ENCODE results near the gene DENND6B.

The DENND6B gene

DNA sequence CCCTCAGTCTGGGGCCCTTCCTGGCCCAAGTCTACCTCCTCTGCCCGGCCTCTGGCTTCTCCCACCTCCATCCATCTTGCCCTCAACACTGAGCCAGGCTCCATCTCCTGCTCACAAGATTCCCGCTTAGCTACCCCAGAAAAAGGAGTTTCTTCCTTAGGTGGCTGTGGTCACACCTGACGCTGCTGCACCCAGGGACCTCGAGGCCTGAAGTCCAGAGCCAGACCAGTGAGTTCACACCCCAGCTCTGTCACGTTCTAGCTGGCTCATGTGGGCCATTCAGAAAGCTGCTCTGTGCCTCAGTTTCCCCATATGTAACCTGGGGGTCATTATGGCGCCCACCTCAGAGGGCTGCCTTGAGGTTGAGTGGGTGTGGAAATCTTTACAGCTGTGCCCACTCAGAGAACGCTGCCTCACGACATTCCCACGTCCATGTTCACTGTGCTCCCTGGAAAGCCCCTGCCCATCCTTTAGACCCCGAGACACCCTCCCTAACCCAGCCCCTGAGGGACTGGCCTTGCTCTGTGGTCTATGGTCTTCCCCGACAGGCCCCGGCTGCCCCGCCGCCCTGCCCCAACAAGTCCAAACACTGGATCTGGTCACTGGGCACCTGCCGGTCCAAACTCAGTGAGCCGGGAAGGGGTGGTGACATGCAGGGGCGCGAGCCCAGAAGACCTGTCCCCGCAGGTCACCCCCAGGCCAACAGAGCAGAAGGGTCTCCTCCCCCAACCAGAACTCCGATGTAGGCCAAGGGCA is 29.1 kb downstream of the DENND6B start:
- no peak for DNase-seq
- Mint-ChIP-seq H3K27ac (no peak overlapping the region), H3K36me3 (ENCODE audit: low read depth) (no peaks in the 10 kb centered on the region), H3K9me3 (no peaks in the 10 kb centered on the region), H3K4me1 (peaks cover 7% of the 10 kb centered on the region), H3K27me3 (peaks cover 3% of the 10 kb centered on the region), H3K4me3 (no peak overlapping the region)
- ATAC-seq: no peak

DNA sequence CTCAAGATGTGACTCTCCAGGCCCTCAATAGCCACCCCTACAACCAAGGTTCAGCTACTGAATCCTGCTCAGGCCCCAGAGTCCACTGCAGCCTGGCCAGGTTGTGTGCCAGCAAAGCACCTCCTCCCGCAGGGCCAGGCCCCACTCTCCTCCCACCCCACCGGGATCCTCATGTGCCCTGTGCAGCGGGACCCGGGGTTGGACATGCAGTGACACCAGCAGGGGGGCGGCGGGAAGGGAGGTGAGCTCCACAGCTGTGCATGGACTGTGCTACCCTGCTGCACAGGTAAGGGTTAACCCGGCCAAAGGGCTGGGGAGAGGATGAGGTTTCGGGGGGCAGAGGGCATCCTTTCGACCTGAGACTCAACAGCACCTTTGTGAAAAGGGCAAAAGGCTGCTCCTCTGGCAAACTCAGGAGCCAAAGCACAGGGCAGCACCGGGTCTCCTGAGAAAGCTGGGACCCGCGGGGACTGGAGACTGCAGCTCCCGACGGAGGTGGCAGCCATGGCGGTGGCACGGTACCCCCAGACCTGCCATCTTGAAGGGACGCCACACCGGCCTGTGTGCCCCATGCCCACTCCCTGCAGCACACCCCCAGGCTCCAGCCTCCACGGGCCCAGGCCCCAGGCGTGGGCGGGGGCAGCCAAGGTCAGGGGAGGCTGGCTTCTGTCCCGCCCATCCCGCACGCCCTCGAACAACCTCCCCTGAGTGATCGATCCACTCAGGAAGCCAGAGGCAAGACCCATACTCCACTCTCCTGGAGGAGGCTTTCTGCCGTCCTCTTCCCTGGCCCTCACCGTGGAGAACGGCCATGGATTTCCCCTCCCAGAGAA is 29.9 kb downstream of the DENND6B start:
- Mint-ChIP-seq H3K27ac (no peak overlapping the region), H3K9me3 (no peaks in the 10 kb centered on the region), H3K4me3 (no peak overlapping the region), H3K27me3 (peaks cover 6% of the 10 kb centered on the region), H3K36me3 (ENCODE audit: low read depth) (no peaks in the 10 kb centered on the region), H3K4me1 (peaks cover 14% of the 10 kb centered on the region)
- ATAC-seq (no peak), DNase-seq (no peak)

DNA sequence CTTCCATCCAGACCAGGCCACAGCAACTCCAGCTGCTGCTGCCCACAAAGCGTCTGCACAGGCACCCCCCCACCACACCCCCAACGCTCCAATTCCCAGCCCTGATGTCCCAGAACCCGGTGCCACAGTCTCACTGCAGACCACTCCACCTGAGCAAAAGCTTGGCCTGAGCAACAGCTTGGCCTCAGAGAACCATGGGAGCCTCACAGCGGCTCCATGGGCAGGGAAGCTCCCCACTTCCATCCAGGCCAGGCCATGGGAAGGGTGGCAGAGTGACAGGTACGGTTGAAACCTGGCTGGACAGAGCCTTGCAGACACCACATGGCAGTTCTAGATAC is 32.5 kb downstream of the DENND6B start:
- peaks cover 14% of the 10 kb centered on the region for H3K4me1 Mint-ChIP-seq
- H3K27me3 Mint-ChIP-seq: peaks cover 6% of the 10 kb centered on the region
- H3K9me3 Mint-ChIP-seq: no peaks in the 10 kb centered on the region
- ATAC-seq (no peak), DNase-seq (no peak)
- no peak overlapping the region for H3K27ac Mint-ChIP-seq
- peak overlapping the region; percentile 42 for H3K4me3 Mint-ChIP-seq
- no peaks in the 10 kb centered on the region for H3K36me3 Mint-ChIP-seq (ENCODE audit: low read depth)

- peaks cover 6% of the 10 kb centered on the region for H3K27me3 Mint-ChIP-seq
- no peaks in the 10 kb centered on the region for H3K9me3 Mint-ChIP-seq
- H3K36me3 Mint-ChIP-seq (ENCODE audit: low read depth): no peaks in the 10 kb centered on the region
- H3K4me3 Mint-ChIP-seq: peak overlapping the region; percentile 42
- ATAC-seq (peak; percentile 37), DNase-seq (peak; percentile 46)
- H3K4me1 Mint-ChIP-seq: peaks cover 14% of the 10 kb centered on the region
- H3K27ac Mint-ChIP-seq: no peak overlapping the region
These were observed 33.1 kb downstream of the DENND6B start for GRCh38 chr22:50293441-50294318.

DNA sequence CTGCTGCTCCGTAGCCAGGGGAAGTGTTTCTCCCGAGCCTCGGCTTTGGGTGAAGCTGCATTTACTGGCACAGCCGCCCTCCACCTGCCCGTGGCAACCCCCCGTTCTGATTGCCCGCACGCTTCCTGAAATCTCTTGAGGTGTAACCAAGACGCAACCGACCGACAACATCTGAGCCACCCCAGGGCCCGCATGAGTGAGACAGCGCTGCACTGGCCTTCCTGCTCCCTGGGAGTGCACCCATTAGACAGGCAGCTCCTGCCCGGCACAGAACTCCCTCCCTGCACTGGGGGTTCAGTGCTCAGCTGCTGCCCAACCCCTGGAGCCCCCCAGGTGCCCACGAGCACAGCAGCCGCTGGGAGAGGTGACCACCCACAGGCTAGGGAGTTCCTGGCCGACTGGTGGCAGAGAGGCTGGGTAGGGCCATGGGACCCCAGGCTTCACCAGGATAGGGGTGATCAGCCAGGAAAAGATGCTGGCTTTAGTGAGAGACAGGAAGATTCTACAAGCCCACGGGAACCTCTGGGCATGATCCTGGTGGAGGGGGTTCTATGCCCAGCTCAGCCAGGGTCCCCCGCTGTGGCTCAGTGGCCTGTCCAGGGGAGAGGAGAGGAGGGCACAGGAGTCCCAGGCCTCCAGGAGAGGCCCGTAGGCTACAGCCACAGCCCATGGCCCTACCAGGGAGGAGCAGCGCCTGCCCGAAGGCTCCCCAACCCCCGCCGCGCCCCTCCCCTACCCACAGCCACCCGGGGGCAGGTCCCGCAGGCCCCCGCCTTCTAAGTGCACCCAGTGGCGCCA is 34.0 kb downstream of the DENND6B start:
- Mint-ChIP-seq H3K4me3 (peak overlapping the region; percentile 70), H3K4me1 (peaks cover 14% of the 10 kb centered on the region), H3K27ac (peak overlapping the region; percentile 15), H3K36me3 (ENCODE audit: low read depth) (no peaks in the 10 kb centered on the region), H3K27me3 (peaks cover 6% of the 10 kb centered on the region), H3K9me3 (no peaks in the 10 kb centered on the region)
- DNase-seq (peak; percentile 42), ATAC-seq (peak; percentile 36)

DNA sequence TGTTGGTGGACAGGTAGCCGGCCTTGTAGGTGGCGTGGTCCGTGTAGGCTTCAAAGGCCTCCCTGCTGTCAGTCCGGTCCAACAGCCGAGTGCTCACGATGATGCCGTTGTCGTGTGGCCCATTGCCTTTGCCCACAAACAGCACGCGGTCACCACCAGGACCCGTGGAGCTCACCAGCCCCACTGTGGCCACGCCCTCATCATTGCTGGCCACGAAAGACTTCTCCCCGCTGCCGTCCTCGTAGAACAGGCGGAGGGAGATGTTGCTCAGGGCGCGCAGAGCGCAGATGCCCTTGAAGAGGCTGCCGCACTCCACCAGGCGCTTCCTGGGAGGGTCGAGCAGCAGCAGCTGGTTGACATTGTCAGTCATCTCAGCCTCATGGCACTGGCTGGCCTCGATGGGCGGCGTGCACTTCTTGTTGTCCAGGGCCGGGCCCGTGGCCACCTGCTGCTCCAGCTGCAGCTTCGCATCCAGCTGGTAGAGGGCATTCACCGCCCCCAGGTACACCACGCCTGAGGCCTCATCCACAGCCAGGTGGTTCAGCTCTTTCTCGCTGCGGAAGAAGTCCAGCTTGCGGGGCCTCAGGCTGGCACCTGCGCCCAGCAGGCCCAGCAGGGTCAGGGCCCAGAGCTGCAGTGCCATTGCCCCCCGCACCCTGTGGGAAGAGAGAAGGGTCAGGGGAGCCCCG is 36.7 kb downstream of the DENND6B start:
- no peaks in the 10 kb centered on the region for H3K9me3 Mint-ChIP-seq
- ATAC-seq (no peak), DNase-seq (no peak)
- peaks cover 14% of the 10 kb centered on the region for H3K4me1 Mint-ChIP-seq
- H3K27ac Mint-ChIP-seq: no peak overlapping the region
- no peak overlapping the region for H3K4me3 Mint-ChIP-seq
- no peaks in the 10 kb centered on the region for H3K36me3 Mint-ChIP-seq (ENCODE audit: low read depth)
- H3K27me3 Mint-ChIP-seq: peaks cover 6% of the 10 kb centered on the region

DNA sequence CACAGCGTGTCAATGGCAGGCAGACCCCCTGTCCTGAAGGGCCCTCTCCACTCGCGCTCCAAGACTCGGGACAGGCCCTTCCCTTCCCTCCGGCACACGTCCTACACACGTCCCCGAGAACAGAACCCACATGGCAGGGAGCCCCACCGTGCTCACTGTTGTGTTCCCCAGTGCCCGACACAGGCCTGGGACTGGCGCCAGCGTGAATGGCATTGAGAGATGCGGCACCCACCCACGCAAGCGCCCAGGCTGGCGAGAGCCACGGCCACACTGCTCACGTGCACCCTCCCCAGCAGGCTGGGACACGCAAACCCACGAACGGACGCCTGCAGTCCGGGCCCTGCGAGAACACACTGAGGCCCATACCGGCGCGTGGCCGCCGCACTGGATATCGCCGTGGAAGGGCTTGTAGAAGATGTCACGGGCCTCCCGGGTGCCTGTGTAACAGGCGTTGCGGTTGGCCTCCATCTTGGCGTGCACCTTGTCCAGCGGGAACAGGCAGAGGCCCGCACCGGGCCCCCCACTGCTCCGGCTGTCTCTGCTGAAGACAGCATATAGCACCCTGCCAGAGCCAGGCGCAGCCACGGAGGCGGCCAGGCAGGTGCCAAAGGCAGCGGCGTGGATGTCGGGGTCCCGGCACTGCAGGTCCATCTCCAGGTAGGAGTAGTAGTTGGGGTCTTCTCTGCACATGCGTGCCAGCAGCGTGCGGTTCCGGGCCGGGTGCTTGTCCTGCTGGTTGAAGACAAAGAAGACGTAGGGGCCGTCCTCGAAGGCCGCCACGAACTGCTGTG is 37.5 kb downstream of the DENND6B start:
- ATAC-seq (no peak), DNase-seq (no peak)
- Mint-ChIP-seq H3K4me3 (no peak overlapping the region), H3K27me3 (peaks cover 6% of the 10 kb centered on the region), H3K9me3 (no peaks in the 10 kb centered on the region), H3K27ac (no peak overlapping the region), H3K36me3 (ENCODE audit: low read depth) (no peaks in the 10 kb centered on the region), H3K4me1 (peaks cover 14% of the 10 kb centered on the region)

GRCh38 chr22:50287731-50288130 is 39.1 kb downstream of the DENND6B start:
- DNase-seq (no peak), ATAC-seq (no peak)
- Mint-ChIP-seq H3K4me3 (no peak overlapping the region), H3K4me1 (peaks cover 10% of the 10 kb centered on the region), H3K27ac (no peak overlapping the region), H3K27me3 (peaks cover 3% of the 10 kb centered on the region), H3K36me3 (ENCODE audit: low read depth) (no peaks in the 10 kb centered on the region), H3K9me3 (no peaks in the 10 kb centered on the region)

DNA sequence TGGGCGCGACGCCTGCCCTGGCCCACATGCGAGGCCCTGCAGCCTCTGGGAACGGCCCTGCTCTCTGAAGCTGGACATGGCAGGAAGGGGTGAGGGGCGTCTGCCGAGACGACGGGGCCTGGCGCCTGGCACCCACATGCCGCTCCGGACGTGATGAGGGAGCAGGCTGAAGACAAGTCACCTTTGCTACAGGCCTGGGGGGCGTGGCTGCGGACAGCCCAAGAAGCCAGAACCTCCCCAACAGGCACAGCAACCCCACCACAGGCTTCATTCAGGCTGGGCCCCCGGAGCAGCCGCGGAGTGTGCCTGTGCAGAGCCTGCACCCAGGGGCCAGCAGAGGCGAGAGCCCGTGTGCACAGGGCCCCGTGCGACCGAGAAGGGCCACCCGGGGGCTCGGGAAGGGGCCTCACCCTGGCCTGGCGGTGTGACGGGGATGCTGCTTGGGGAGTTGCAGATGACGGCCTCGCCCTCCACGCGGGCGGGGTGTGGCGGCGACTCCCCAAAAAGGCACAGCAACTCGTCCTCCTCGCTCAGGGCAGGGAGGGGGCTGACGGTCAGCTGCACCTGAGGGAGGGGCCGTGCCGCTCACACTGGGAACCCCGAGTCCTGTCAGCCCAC is 40.0 kb downstream of the DENND6B start:
- Mint-ChIP-seq H3K4me3 (no peak overlapping the region), H3K27me3 (no peaks in the 10 kb centered on the region), H3K36me3 (ENCODE audit: low read depth) (no peaks in the 10 kb centered on the region), H3K4me1 (peaks cover 1% of the 10 kb centered on the region), H3K9me3 (no peaks in the 10 kb centered on the region), H3K27ac (no peak overlapping the region)
- no peak for ATAC-seq
- DNase-seq: no peak

- H3K4me1 Mint-ChIP-seq: no peaks in the 10 kb centered on the region
- no peak overlapping the region for H3K27ac Mint-ChIP-seq
- ATAC-seq: no peak
- no peaks in the 10 kb centered on the region for H3K27me3 Mint-ChIP-seq
- H3K9me3 Mint-ChIP-seq: no peaks in the 10 kb centered on the region
- H3K4me3 Mint-ChIP-seq: no peak overlapping the region
- DNase-seq: no peak
- no peaks in the 10 kb centered on the region for H3K36me3 Mint-ChIP-seq (ENCODE audit: low read depth)
These were observed 40.5 kb downstream of the DENND6B start for GRCh38 chr22:50286275-50286674.

DNA sequence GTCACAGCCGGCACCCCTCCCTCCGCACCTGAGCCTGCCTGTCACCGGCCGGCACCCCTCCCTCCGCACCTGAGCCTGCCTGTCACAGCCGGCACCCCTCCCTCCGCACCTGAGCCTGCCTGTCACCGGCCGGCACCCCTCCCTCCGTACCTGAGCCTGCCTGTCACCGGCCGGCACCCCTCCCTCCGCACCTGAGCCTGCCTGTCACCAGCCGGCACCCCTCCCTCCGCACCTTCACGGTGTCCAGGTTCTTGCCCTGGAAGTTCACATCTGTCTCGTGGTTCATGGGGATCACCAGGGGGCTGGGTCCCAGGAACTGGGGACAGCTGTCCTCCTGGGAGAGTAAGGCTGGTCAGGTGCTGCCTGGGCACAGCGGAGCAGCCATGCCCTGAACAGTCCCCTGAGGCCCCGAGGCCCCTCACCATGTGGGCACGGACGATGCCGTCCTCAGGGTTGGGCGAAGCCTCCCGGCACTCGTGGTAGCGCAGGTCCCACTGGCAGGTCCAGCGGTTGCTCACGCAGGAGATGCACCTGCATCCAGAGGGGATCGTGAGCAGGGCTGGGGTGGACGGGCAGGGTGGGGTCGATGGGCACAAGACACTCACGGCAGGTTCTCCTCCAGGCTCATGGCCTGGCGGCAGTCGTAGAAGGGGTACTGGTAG is 41.1 kb downstream of the DENND6B start:
- Mint-ChIP-seq H3K4me1 (no peaks in the 10 kb centered on the region), H3K27me3 (no peaks in the 10 kb centered on the region), H3K36me3 (ENCODE audit: low read depth) (no peaks in the 10 kb centered on the region), H3K9me3 (no peaks in the 10 kb centered on the region), H3K4me3 (no peak overlapping the region), H3K27ac (no peak overlapping the region)
- ATAC-seq (no peak), DNase-seq (no peak)

DNA sequence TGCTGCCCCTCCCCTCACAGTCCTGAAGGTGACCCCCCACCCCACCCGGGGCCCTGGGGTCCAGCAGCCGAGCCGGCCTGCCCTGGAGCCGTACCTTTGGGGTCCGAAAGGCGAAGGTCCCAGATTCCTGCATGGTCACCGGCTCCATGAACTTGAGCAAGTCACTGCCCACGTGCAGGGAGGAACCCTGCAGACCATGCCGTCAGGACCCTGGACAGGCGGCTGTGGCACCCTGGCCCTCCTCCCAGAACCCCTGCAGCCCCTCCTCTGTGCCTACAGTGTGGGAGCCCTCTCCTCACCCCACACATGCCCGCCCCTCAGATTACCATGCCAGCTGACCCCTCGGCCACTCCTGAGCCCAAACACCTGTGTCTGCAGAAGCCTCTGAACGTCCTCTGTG is 42.3 kb downstream of the DENND6B start:
- Mint-ChIP-seq H3K27me3 (no peaks in the 10 kb centered on the region), H3K36me3 (ENCODE audit: low read depth) (no peaks in the 10 kb centered on the region), H3K4me3 (no peak overlapping the region), H3K9me3 (no peaks in the 10 kb centered on the region), H3K27ac (no peak overlapping the region), H3K4me1 (no peaks in the 10 kb centered on the region)
- ATAC-seq (no peak), DNase-seq (no peak)
